A673 (cell line): ENCODE results near the gene RICTOR. TPM values are rescaled to one million over a fixed set of nuclear protein-coding genes. Genes with fewer than 3 reads are reported as not detected.

Source experiments
- Bru-seq: library from RNA; stranded (reverse); fragments of 400-500 nt; gene quantifications from one replicate; lab custom pipeline; 2021; lab: Mats Ljungman, UMichigan
- BruChase-seq, 2 experiments: library from RNA; stranded (reverse); fragments of 400-500 nt; gene quantifications; one replicate each; lab custom pipeline; 2021; lab: Mats Ljungman, UMichigan
- BruUV-seq: library from RNA; stranded (reverse); fragments of 400-500 nt; replicated peaks from 2 replicates; lab custom pipeline; 2021; lab: Mats Ljungman, UMichigan
- CTCF ChIA-PET: fragments of 300-600 bp; sonication (Branson Sonifier 250); formaldehyde crosslinking; loops from one replicate; lab custom pipeline; 2022; ENCODE audit warnings: antibody characterized with exemption; lab: Charles Lee
- POLR2A ChIA-PET: fragments of 300-600 bp; sonication (Branson Sonifier 250); formaldehyde crosslinking; loops from one replicate; lab custom pipeline; 2022; ENCODE audit warnings: antibody characterized with exemption; ENCODE audit not compliant: low non-redundant PET; lab: Charles Lee
- DNase-seq: peaks from one replicate; pipeline ENCODE4 v3.0.0-alpha.2; 2015; ENCODE audit warnings: low spot score
- H3K27ac ChIP-seq: fragments of 200-600 bp; sonication (generic); 2 replicates; pipeline ENCODE4 v1.5.1; 2016; ENCODE audit warnings: mixed run types, low read depth, mild to moderate bottlenecking, mixed read lengths, antibody characterized with exemption, low read length; ENCODE audit not compliant: poor library complexity, severe bottlenecking
- H3K27me3 ChIP-seq: fragments of 200-600 bp; sonication (generic); replicated peaks from 2 replicates; pipeline ENCODE4 v1.6.1; 2017; ENCODE audit warnings: mixed run types, low read depth, mild to moderate bottlenecking, mixed read lengths, antibody characterized with exemption, low read length; ENCODE audit not compliant: insufficient read depth, poor library complexity
- H3K36me3 ChIP-seq: fragments of 200-600 bp; sonication (generic); 2 replicates; pipeline ENCODE4 v1.6.1; 2016; ENCODE audit warnings: mixed run types, mild to moderate bottlenecking, mixed read lengths, antibody characterized with exemption, low read length; ENCODE audit not compliant: insufficient read depth, poor library complexity, severe bottlenecking
- H3K4me1 ChIP-seq: fragments of 200-600 bp; sonication (generic); 2 replicates; pipeline ENCODE4 v1.6.1; 2017; ENCODE audit warnings: mixed run types, mild to moderate bottlenecking, mixed read lengths, antibody characterized with exemption, low read length; ENCODE audit not compliant: insufficient read depth, poor library complexity, severe bottlenecking
- H3K4me3 ChIP-seq: fragments of 200-600 bp; sonication (generic); 2 replicates; pipeline ENCODE4 v1.5.1; 2016; ENCODE audit warnings: low read depth, mixed run types, mild to moderate bottlenecking, mixed read lengths, low read length; ENCODE audit not compliant: poor library complexity, severe bottlenecking
- H3K9me3 ChIP-seq: fragments of 200-600 bp; sonication (generic); 2 replicates; pipeline ENCODE4 v1.6.1; 2016; ENCODE audit warnings: mixed run types, low read depth, mild to moderate bottlenecking, mixed read lengths, antibody characterized with exemption, low read length; ENCODE audit not compliant: poor library complexity, severe bottlenecking
- CTCF ChIP-seq: fragments of 300-800, 200-600 bp; sonication (generic); conservative IDR thresholded peaks from 2 replicates; pipeline ENCODE4 v1.5.1; 2017; ENCODE audit warnings: low read depth, mild to moderate bottlenecking, antibody characterized with exemption, low read length, moderate library complexity, mixed read lengths
- EZH2 ChIP-seq: fragments of 200-600 bp; sonication (generic); IDR thresholded peaks from 2 replicates; pipeline ENCODE4 v1.6.1; 2017; ENCODE audit warnings: borderline replicate concordance, low read depth, mild to moderate bottlenecking, mixed read lengths, antibody characterized with exemption, low read length; ENCODE audit not compliant: poor library complexity, severe bottlenecking
- intact Hi-C: fragments of 100-400 bp; cut with micrococcal nuclease; formaldehyde crosslinking; loops from one replicate; pipeline ENCODE4 v1.10.0; 2022; ENCODE audit not compliant: unreplicated experiment
- long read RNA-seq: library from polyadenylated mRNA; stranded (forward); transcript quantifications from one replicate; pipeline ENCODE4 v2.0.0, GENCODE V29; 2022
- total RNA-seq: library from RNA; stranded (reverse); gene quantifications from 2 replicates; pipeline ENCODE4 v1.2.3, GENCODE V29; 2021

RICTOR gene
- total RNA-seq (23.3 TPM in 2 replicates), Bru-seq, nascent RNA (percentile 87 among the genes with signal in this experiment), BruChase-seq, experiment 1, labeled RNA remaining after a 2-hour chase (percentile 84 among the genes with signal in this experiment), BruChase-seq, experiment 2, labeled RNA remaining after a 6-hour chase (percentile 63 among the genes with signal in this experiment)
- long read RNA-seq, full-length matches to known transcripts = 2 of 6 reads
- long read RNA-seq, partial matches to known transcripts = 1 of 6 reads
- long read RNA-seq, other reads (novel, unspliced or antisense) = 3 of 6 reads

DNA sequence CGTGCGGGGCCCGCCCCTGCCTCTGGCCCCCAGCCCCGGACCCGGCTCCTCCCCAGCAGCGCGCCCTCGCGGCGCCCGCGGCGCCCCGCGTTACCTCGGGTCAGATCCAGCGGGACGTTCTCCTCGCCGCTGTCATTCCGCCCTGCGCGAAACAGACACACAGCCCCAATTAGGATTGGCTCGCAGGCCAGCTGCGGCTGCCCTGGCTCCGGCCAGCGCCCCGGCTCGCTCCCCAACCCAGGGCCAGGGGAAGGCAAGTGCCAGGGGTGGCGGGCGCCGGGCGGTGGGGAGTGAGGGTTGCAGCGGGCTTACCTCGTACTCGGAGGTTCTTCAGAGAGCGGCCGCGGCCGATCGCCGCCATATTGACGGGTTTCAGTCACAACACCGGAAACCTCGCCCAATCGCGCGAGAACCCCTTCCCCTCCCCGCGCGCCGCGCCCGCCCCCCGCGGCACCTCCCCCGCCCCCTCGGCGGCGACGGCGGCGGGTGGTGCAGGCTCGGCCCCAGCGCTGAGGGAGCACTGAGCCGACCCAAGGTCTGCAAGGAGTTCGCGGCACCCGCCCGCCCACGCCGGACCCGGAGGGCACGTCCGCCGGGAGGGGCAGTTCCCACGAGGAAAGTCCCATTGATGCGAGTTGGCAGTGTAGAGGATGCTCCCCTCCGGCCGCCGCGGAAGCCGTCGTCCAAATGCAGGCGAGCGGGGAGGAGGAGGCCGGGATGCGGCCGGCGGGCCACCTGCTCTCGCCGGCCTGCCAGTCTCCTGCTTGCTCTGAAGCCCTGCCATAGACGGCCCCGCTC is at the start of gene RICTOR:
TSS of gene RICTOR (minus strand) at position 383 of the 798 bp plus-strand sequence. CDS start at position 361, 22 bp downstream.
- peak; percentile 94 for DNase-seq
- Histone ChIP-seq H3K9me3 (no peaks in the 10 kb centered on the region), H3K36me3 (no peaks in the 10 kb centered on the region), H3K27me3 (no peaks in the 10 kb centered on the region), H3K27ac (peak within 1 kb of the TSS; percentile 95), H3K4me3 (peak within 1 kb of the TSS; percentile 91), H3K4me1 (peaks cover 14% of the 10 kb centered on the region)
- BruUV-seq = no TSS peak
- ChIA-PET POLR2A (no interaction called here), CTCF (no interaction called here)
- intact Hi-C loops = loop anchor here (5.0 kb wide), 1 partner anchor 82 kb away; no protein-coding TSS in a partner anchor
- TF ChIP-seq CTCF (no peak), EZH2 (no peak)

DNA sequence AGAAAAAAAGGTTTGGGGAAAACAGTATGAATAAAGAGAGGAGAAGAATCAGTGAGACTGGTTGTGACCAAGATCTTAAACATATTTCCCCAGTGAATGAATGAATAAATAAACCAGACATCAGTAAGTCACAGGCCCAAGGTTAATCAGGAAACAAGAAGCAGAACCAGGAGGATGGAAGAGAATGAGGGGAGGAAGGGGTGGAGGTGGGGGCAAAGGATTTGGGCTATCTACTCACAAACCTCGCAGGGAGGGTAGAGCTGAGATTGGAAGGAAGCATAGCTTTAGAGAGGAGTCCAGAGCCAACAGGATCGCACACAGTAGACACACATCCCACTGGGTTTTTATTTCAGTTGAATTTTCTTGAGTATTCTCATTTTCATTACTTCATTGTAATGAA is 47.7 kb upstream of the RICTOR start:
- Histone ChIP-seq H3K4me3 (no peak overlapping the region), H3K27ac (no peak overlapping the region), H3K27me3 (peaks cover 49% of the 10 kb centered on the region), H3K36me3 (no peaks in the 10 kb centered on the region), H3K4me1 (no peaks in the 10 kb centered on the region), H3K9me3 (no peaks in the 10 kb centered on the region)
- no TSS peak for BruUV-seq
- no peak for DNase-seq
- POLR2A ChIA-PET = no interaction called here
- intact Hi-C loops = no loop called here
- TF ChIP-seq EZH2 (no peak), CTCF (no peak)
- CTCF ChIA-PET = no interaction called here

GRCh38 chr5:39121315-39121714 is 47.1 kb upstream of the RICTOR start:
- Histone ChIP-seq H3K27ac (no peak overlapping the region), H3K27me3 (peaks cover 49% of the 10 kb centered on the region), H3K4me3 (no peak overlapping the region), H3K9me3 (no peaks in the 10 kb centered on the region), H3K4me1 (no peaks in the 10 kb centered on the region), H3K36me3 (no peaks in the 10 kb centered on the region)
- TF ChIP-seq CTCF = no peak
- TF ChIP-seq EZH2 = no peak
- DNase-seq = no peak
- CTCF ChIA-PET = no interaction called here
- no TSS peak for BruUV-seq
- intact Hi-C loops = no loop called here
- POLR2A ChIA-PET = no interaction called here
